Colonic mucosa (tissue), 4 donors: Measurements from ENCODE around the gene SYN1. TPM values are rescaled to one million over a fixed set of nuclear protein-coding genes. Genes with fewer than 3 reads are reported as not detected.

Source experiments
- DNase-seq: peaks from one replicate; pipeline ENCODE4 v3.0.0-alpha.2; 2020
- H3K27ac ChIP-seq: fragments of 200-600 bp; one replicate; pipeline ENCODE4 v1.8.0; 2021
- H3K27me3 ChIP-seq: fragments of 200-600 bp; one replicate; pipeline ENCODE4 v1.8.0; 2021
- H3K36me3 ChIP-seq: fragments of 200-600 bp; one replicate; pipeline ENCODE4 v1.8.0; 2021
- H3K4me1 ChIP-seq: fragments of 200-600 bp; one replicate; pipeline ENCODE4 v1.8.0; 2021; ENCODE audit warnings: mild to moderate bottlenecking
- H3K4me3 ChIP-seq: fragments of 200-600 bp; one replicate; pipeline ENCODE4 v1.8.0; 2021
- H3K9ac ChIP-seq, 2 donors: one replicate each; pipeline ENCODE4 v1.7.0; 2013; ENCODE audit warnings: control low read depth in 2 of 2, low read depth in 2 of 2, low read length in 2 of 2
- H3K9me3 ChIP-seq: fragments of 200-600 bp; one replicate; pipeline ENCODE4 v1.8.0; 2021
- CTCF ChIP-seq: fragments of 200-600 bp; IDR thresholded peaks from one replicate; pipeline ENCODE4 v1.8.0; 2022; ENCODE audit warnings: antibody characterized with exemption, mild to moderate bottlenecking
- intact Hi-C: fragments of 100-400 bp; cut with DNase I; formaldehyde crosslinking; loops from one replicate; pipeline ENCODE4 v1.14.1; 2022
- total RNA-seq, 2 donors: library from RNA; stranded (reverse); fragmentation: NEBNext Ultra II Directional in 1 of 2; extraction: Animal tissue kit (Norgen Biotek cat#: 25700) in 1 of 2; gene quantifications; one replicate each; pipeline ENCODE4 v1.2.1, GENCODE V29; 2021
- donor health status: healthy.
- donor health status: DM: no; HTN: no; CAD: no.
- donor health status: DM: no; HTN: no; CAD: no.

The SYN1 gene
- total RNA-seq, 2 donors from 2014 or later = 0.96 to 1.5 TPM

- no peak for TF ChIP-seq CTCF
- H3K27me3 ChIP-seq = no peaks in the 10 kb centered on the region
- intact Hi-C loops = no loop called here
- no peaks in the 10 kb centered on the region for H3K9me3 ChIP-seq
- H3K27ac ChIP-seq = no peak overlapping the region
- H3K4me1 ChIP-seq = no peaks in the 10 kb centered on the region
- no peak overlapping the region for H3K9ac ChIP-seq
- no peak overlapping the region for H3K4me3 ChIP-seq
- H3K36me3 ChIP-seq = no peaks in the 10 kb centered on the region
- no peak for DNase-seq
Measured at GRCh38 chrX:47595716-47596251, 23.9 kb downstream of the SYN1 start.

- Histone ChIP-seq H3K27ac (no peak overlapping the region), H3K4me1 (no peaks in the 10 kb centered on the region), H3K27me3 (no peaks in the 10 kb centered on the region), H3K9ac (no peak overlapping the region), H3K36me3 (no peaks in the 10 kb centered on the region), H3K9me3 (no peaks in the 10 kb centered on the region), H3K4me3 (no peak overlapping the region)
- no peak for TF ChIP-seq CTCF
- intact Hi-C loops = no loop called here
- no peak for DNase-seq
Measured at GRCh38 chrX:47593522-47593921, 26.1 kb downstream of the SYN1 start.

GRCh38 chrX:47590984-47591383, 28.7 kb downstream of the SYN1 start:
- no peaks in the 10 kb centered on the region for H3K4me1 ChIP-seq
- H3K27me3 ChIP-seq = no peaks in the 10 kb centered on the region
- no peak for TF ChIP-seq CTCF
- H3K27ac ChIP-seq = no peak overlapping the region
- no peaks in the 10 kb centered on the region for H3K36me3 ChIP-seq
- H3K9ac ChIP-seq = no peak overlapping the region
- no peak for DNase-seq
- intact Hi-C loops = no loop called here
- no peak overlapping the region for H3K4me3 ChIP-seq
- no peaks in the 10 kb centered on the region for H3K9me3 ChIP-seq

- Histone ChIP-seq H3K9ac (no peak overlapping the region), H3K4me1 (no peaks in the 10 kb centered on the region), H3K4me3 (no peak overlapping the region), H3K27me3 (no peaks in the 10 kb centered on the region), H3K9me3 (no peaks in the 10 kb centered on the region), H3K27ac (no peak overlapping the region), H3K36me3 (no peaks in the 10 kb centered on the region)
- intact Hi-C loops = no loop called here
- no peak for TF ChIP-seq CTCF
- no peak for DNase-seq
Measured at GRCh38 chrX:47587906-47588735, 31.5 kb downstream of the SYN1 start.

GRCh38 chrX:47587091-47587891, 32.4 kb downstream of the SYN1 start:
- Histone ChIP-seq H3K4me1 (no peaks in the 10 kb centered on the region), H3K4me3 (no peak overlapping the region), H3K9me3 (no peaks in the 10 kb centered on the region), H3K27ac (no peak overlapping the region), H3K27me3 (no peaks in the 10 kb centered on the region), H3K9ac (no peak overlapping the region), H3K36me3 (no peaks in the 10 kb centered on the region)
- TF ChIP-seq CTCF = no peak
- intact Hi-C loops = no loop called here
- DNase-seq = peak; percentile 4
